ENCODE data around the gene BIN2.

The BIN2 gene

GRCh38 chr12:51253276-51253675 is 70.7 kb downstream of the BIN2 start:
- DNase-seq, result no peak

GRCh38 chr12:51247523-51248206 is 76.3 kb downstream of the BIN2 start:
- DNase-seq, result no peak

- DNase-seq, result peak; percentile 20 to 42
Observed at GRCh38 chr12:51246254-51246853, 77.6 kb downstream of the BIN2 start.

- DNase-seq, result no peak
Observed at GRCh38 chr12:51245476-51246253, 78.3 kb downstream of the BIN2 start.

GRCh38 chr12:51244269-51244668 is 79.7 kb downstream of the BIN2 start:
- DNase-seq, result no peak

GRCh38 chr12:51242876-51243275 is 81.1 kb downstream of the BIN2 start:
- DNase-seq, result no peak

GRCh38 chr12:51242120-51242519 is 81.9 kb downstream of the BIN2 start:
- peak in 1 of 2 donors; percentile 9 for DNase-seq

- DNase-seq, result no peak
Observed at GRCh38 chr12:51240971-51241370, 83.0 kb downstream of the BIN2 start.

GRCh38 chr12:51238510-51239334 is 85.3 kb downstream of the BIN2 start, which contains the start of gene DAZAP2:
Gene DAZAP2, plus strand, starts transcription at chr12:51238826. Its CDS starts 82 bp downstream, at chr12:51238908.
- DNase-seq, result peak; percentile 87 to 89

GRCh38 chr12:51238037-51238509 is 85.9 kb downstream of the BIN2 start:
- DNase-seq, result no peak

GRCh38 chr12:51234530-51234929 is 89.4 kb downstream of the BIN2 start:
- no peak for DNase-seq

- DNase-seq, result no peak
Observed at GRCh38 chr12:51232642-51233041, 91.3 kb downstream of the BIN2 start.
